PC-3 (cell line): ENCODE measurements around the gene ITGA4. TPM values are rescaled to one million over a fixed set of nuclear protein-coding genes. Genes with fewer than 3 reads are reported as not detected.
"Not testable (repeated sequence)": the region's sequence is repeated elsewhere in the genome, so short reads cannot be mapped to it uniquely, and the experiment has no call there.

Source experiments
- ATAC-seq: fragments of 200-7000 bp; cut with Tn5 transposase; 2 replicates; pipeline ENCODE4 v1.9.1; 2020; ENCODE audit warnings: mild to moderate bottlenecking, moderate library complexity
- BruUV-seq: library from RNA; stranded (reverse); fragments of 400-500 nt; replicated peaks from 2 replicates; lab custom pipeline; 2021; lab: Mats Ljungman, UMichigan
- CTCF ChIA-PET: fragments of 300-600 bp; sonication (Branson Sonifier 250); formaldehyde crosslinking; loops from one replicate; lab custom pipeline; 2022; ENCODE audit warnings: antibody characterized with exemption; lab: Charles Lee
- POLR2A ChIA-PET: fragments of 300-600 bp; sonication (Branson Sonifier 250); formaldehyde crosslinking; loops from one replicate; lab custom pipeline; 2022; ENCODE audit warnings: antibody characterized with exemption; ENCODE audit not compliant: unreplicated experiment; lab: Charles Lee
- DNase-seq: peaks from one replicate; pipeline ENCODE4 v3.0.0-alpha.2; 2015
- H2AFZ ChIP-seq: fragments of 300-600 bp; sonication (generic); 2 replicates; pipeline ENCODE4 v1.6.0; 2016; ENCODE audit warnings: antibody characterized with exemption, low read length
- H3F3A ChIP-seq: fragments of 300-600 bp; sonication (generic); one replicate; pipeline ENCODE4 v1.6.0; 2017; ENCODE audit warnings: antibody characterized with exemption, low read length, control low read depth, mild to moderate bottlenecking; ENCODE audit not compliant: unreplicated experiment
- H3K27ac ChIP-seq: fragments of 300-600 bp; sonication (generic); 2 replicates; pipeline ENCODE4 v1.5.1; 2016; ENCODE audit warnings: mild to moderate bottlenecking, low read length
- H3K27me3 ChIP-seq: fragments of 300-600 bp; sonication (generic); 2 replicates; pipeline ENCODE4 v1.6.1; 2016; ENCODE audit warnings: low read length, mixed read lengths
- H3K36me3 ChIP-seq: fragments of 300-600 bp; sonication (generic); 2 replicates; pipeline ENCODE4 v1.6.1; 2016; ENCODE audit warnings: low read depth, mixed run types, low read length, mixed read lengths
- H3K4me1 ChIP-seq: fragments of 300-600 bp; sonication (generic); 2 replicates; pipeline ENCODE4 v1.5.1; 2016; ENCODE audit warnings: low read length; ENCODE audit not compliant: insufficient read depth
- H3K4me2 ChIP-seq: fragments of 300-600 bp; sonication (generic); 2 replicates; pipeline ENCODE4 v1.6.0; 2016; ENCODE audit warnings: low read length
- H3K4me3 ChIP-seq: fragments of 300-600 bp; sonication (generic); 2 replicates; pipeline ENCODE4 v1.5.1; 2016; ENCODE audit warnings: mild to moderate bottlenecking, low read length, mixed read lengths
- H3K79me2 ChIP-seq: fragments of 300-600 bp; sonication (generic); 2 replicates; pipeline ENCODE4 v1.6.1; 2017; ENCODE audit warnings: low read length, mixed read lengths
- H3K9ac ChIP-seq: fragments of 300-600 bp; sonication (generic); 2 replicates; pipeline ENCODE4 v1.6.0; 2016; ENCODE audit warnings: mild to moderate bottlenecking, low read length
- H3K9me2 ChIP-seq: fragments of 300-600 bp; sonication (generic); replicated peaks from 2 replicates; pipeline ENCODE4 v1.6.1; 2016; ENCODE audit warnings: mixed run types, low read length, mixed read lengths
- H3K9me3 ChIP-seq: fragments of 300-600 bp; sonication (generic); 2 replicates; pipeline ENCODE4 v1.6.1; 2016; ENCODE audit warnings: low read length, mixed read lengths
- H4K20me1 ChIP-seq: fragments of 300-600 bp; sonication (generic); 2 replicates; pipeline ENCODE4 v1.6.1; 2016; ENCODE audit warnings: low read length, mixed read lengths
- CTCF ChIP-seq: fragments of 300-600 bp; sonication (generic); conservative IDR thresholded peaks from 2 replicates; pipeline ENCODE4 v1.5.1; 2017; ENCODE audit warnings: antibody characterized with exemption, low read depth, mild to moderate bottlenecking, low read length
- EZH2 ChIP-seq: fragments of 300-600 bp; sonication (generic); IDR thresholded peaks from one replicate; pipeline ENCODE4 v1.6.1; 2017; ENCODE audit warnings: antibody characterized with exemption, mild to moderate bottlenecking, low read length; ENCODE audit not compliant: unreplicated experiment
- EZH2phosphoT487 ChIP-seq: fragments of 300-600 bp; sonication (generic); IDR thresholded peaks from 2 replicates; pipeline ENCODE4 v1.6.1; 2018; ENCODE audit warnings: mild to moderate bottlenecking, antibody characterized with exemption, low read length, borderline replicate concordance
- intact Hi-C: fragments of 100-400 bp; cut with micrococcal nuclease; formaldehyde crosslinking; loops from 2 replicates; pipeline ENCODE4 v1.9.0; 2023
- total RNA-seq: library from RNA; depleted of rRNA; stranded (reverse); fragments of >200 nt; gene quantifications from 2 replicates; pipeline ENCODE4 v1.2.3, GENCODE V29; 2014

Gene ITGA4
- total RNA-seq, 1 experiment from 2014 or later = 1.0 TPM

GRCh38 chr2:181441670-181442069 lies 15.5 kb upstream of the ITGA4 start:
- intact Hi-C loops = no loop called here
- H3K4me2 ChIP-seq = no peak overlapping the region
- no peaks in the 10 kb centered on the region for H3K27me3 ChIP-seq
- POLR2A ChIA-PET = no interaction called here
- CTCF ChIA-PET = no interaction called here
- TF ChIP-seq EZH2phosphoT487 (no peak), EZH2 (no peak), CTCF (no peak)
- no peaks in the 10 kb centered on the region for H3F3A ChIP-seq
- DNase-seq (no peak), ATAC-seq (no peak)
- no peak overlapping the region for H3K27ac ChIP-seq
- H3K36me3 ChIP-seq = no peaks in the 10 kb centered on the region
- no peaks in the 10 kb centered on the region for H3K79me2 ChIP-seq
- no peaks in the 10 kb centered on the region for H3K4me1 ChIP-seq
- H3K9me3 ChIP-seq = no peaks in the 10 kb centered on the region
- H3K9ac ChIP-seq = no peak overlapping the region
- no peaks in the 10 kb centered on the region for H4K20me1 ChIP-seq
- H3K9me2 ChIP-seq = no peaks in the 10 kb centered on the region
- no TSS peak for BruUV-seq
- H2AFZ ChIP-seq = no peak overlapping the region
- no peak overlapping the region for H3K4me3 ChIP-seq

- CTCF ChIA-PET = no interaction called here
- no peak for TF ChIP-seq EZH2
- TF ChIP-seq EZH2phosphoT487 = no peak
- no peak for TF ChIP-seq CTCF
- no peaks in the 10 kb centered on the region for H3K9me2 ChIP-seq
- BruUV-seq = no TSS peak
- POLR2A ChIA-PET = no interaction called here
- H3K27me3 ChIP-seq = no peaks in the 10 kb centered on the region
- H3K9ac ChIP-seq = no peak overlapping the region
- no peaks in the 10 kb centered on the region for H3K79me2 ChIP-seq
- H4K20me1 ChIP-seq = no peaks in the 10 kb centered on the region
- H3K4me2 ChIP-seq = no peak overlapping the region
- intact Hi-C loops = no loop called here
- no peak overlapping the region for H2AFZ ChIP-seq
- ATAC-seq (no peak), DNase-seq (no peak)
- no peak overlapping the region for H3K4me3 ChIP-seq
- no peaks in the 10 kb centered on the region for H3K4me1 ChIP-seq
- H3F3A ChIP-seq = no peaks in the 10 kb centered on the region
- no peaks in the 10 kb centered on the region for H3K9me3 ChIP-seq
- no peak overlapping the region for H3K27ac ChIP-seq
- no peaks in the 10 kb centered on the region for H3K36me3 ChIP-seq
Observed at GRCh38 chr2:181444654-181445053, 12.5 kb upstream of the ITGA4 start.

- no peak for ATAC-seq
- BruUV-seq = no TSS peak
Observed at GRCh38 chr2:181446985-181447384, 10.2 kb upstream of the ITGA4 start.

GRCh38 chr2:181449278-181449677 lies 7.9 kb upstream of the ITGA4 start:
- intact Hi-C loops = not testable (repeated sequence)

More at GRCh38 chr2:181446985-181447384, 10.2 kb upstream of the ITGA4 start:
- intact Hi-C loops = no loop called here
- H4K20me1 ChIP-seq = no peaks in the 10 kb centered on the region
- no peaks in the 10 kb centered on the region for H3K27me3 ChIP-seq
- ChIA-PET CTCF (no interaction called here), POLR2A (no interaction called here)
- no peaks in the 10 kb centered on the region for H3K9me2 ChIP-seq
- no peak overlapping the region for H2AFZ ChIP-seq
- H3K9ac ChIP-seq = no peak overlapping the region
- no peak overlapping the region for H3K4me3 ChIP-seq
- DNase-seq = no peak
- no peaks in the 10 kb centered on the region for H3K9me3 ChIP-seq
- no peak overlapping the region for H3K4me2 ChIP-seq
- H3K4me1 ChIP-seq = no peaks in the 10 kb centered on the region
- no peaks in the 10 kb centered on the region for H3F3A ChIP-seq
- TF ChIP-seq EZH2phosphoT487 (no peak), EZH2 (no peak), CTCF (no peak)
- no peak overlapping the region for H3K27ac ChIP-seq
- H3K79me2 ChIP-seq = no peaks in the 10 kb centered on the region
- no peaks in the 10 kb centered on the region for H3K36me3 ChIP-seq

More at GRCh38 chr2:181449278-181449677, 7.9 kb upstream of the ITGA4 start:
- H3K4me3 ChIP-seq, ATAC-seq, H2AFZ ChIP-seq, H4K20me1 ChIP-seq, H3K79me2 ChIP-seq, H3K4me2 ChIP-seq, DNase-seq, H3K9me3 ChIP-seq, H3K9ac ChIP-seq, H3K9me2 ChIP-seq, CTCF ChIA-PET, H3K36me3 ChIP-seq, BruUV-seq, POLR2A ChIA-PET, H3K27ac ChIP-seq, H3K4me1 ChIP-seq, H3F3A ChIP-seq, H3K27me3 ChIP-seq: not testable (repeated sequence)
